A549 treated with Mapracorat at 1 μM for 4 hours (cell line): ENCODE measurements around the gene PRKAR1A. TPM values are rescaled to one million over a fixed set of nuclear protein-coding genes. Genes with fewer than 3 reads are reported as not detected.

Experiments
- total RNA-seq: library from RNA; stranded (reverse); fragments of 200-300 nt; extraction: Qiagen RNA extraction; gene quantifications from 5 replicates; pipeline ENCODE4 v1.2.3, GENCODE V29; 2022

PRKAR1A gene
- 118 to 182 TPM (median 160 TPM) in 5 replicates for total RNA-seq

GRCh38 chr17:68512247-68512959, at the start of gene PRKAR1A:
Gene PRKAR1A, plus strand, starts transcription at chr17:68512430. Its CDS starts 2,970 bp downstream, at chr17:68515400.

Other genes with a start within 250 kb of the PRKAR1A start
- gene SLC16A6, start 221.3 kb upstream of the PRKAR1A start, total RNA-seq, result 0.37 to 0.73 TPM (median 0.65 TPM) in 5 replicates
- 1.3 to 1.9 TPM (median 1.5 TPM) in 5 replicates for gene ARSG, start 220.9 kb upstream of the PRKAR1A start, total RNA-seq
- gene WIPI1, start 54.9 kb upstream of the PRKAR1A start, total RNA-seq, result 8.6 to 14.9 TPM (median 11.1 TPM) in 5 replicates
- not detected in 5 replicates for gene FAM20A, start 88.9 kb downstream of the PRKAR1A start, total RNA-seq